Heart left ventricle (tissue), 13 donors: Measurements from ENCODE around the gene ADAMTS18.
"Not testable (repeated sequence)": the region's sequence is repeated elsewhere in the genome, so short reads cannot be mapped to it uniquely, and the experiment has no call there.

Experiments used
- POLR2A ChIP-seq, 2 donors: fragments of 450-650 bp; IDR thresholded peaks; one replicate each; pipeline ENCODE4 v1.6.1; 2017; ENCODE audit warnings: antibody characterized with exemption in 2 of 2, mild to moderate bottlenecking in 2 of 2, moderate library complexity in 2 of 2
- TF ChIP-seq, protein P1 (sequence below), 12 donors: fragments of 200-600 bp; sonication (generic) in 4 of 12; IDR thresholded peaks; one replicate each; pipeline versions ENCODE4 v1.5.0 to v1.8.0; 2018 to 2022; ENCODE audit warnings: antibody characterized with exemption in 12 of 12, mild to moderate bottlenecking in 5 of 12
- donor health status: ischemic (EF 13 %, LVEDD 7.1; RV severe dilation, severe dysfunction).
- donor health status: DM: no; HTN: yes; CAD: no.
- donor health status: DM: no; HTN: no; CAD: no.
- donor health status: ischemic (EF 25% LVEDD 6.9; RV normal size, moderate dysfunction).
- donor health status: ischemic (EF 25% LVEDD 5.7; RV mildly dilated, moderate dysfunction).
- donor health status: ischemic (EF 35%, LVEDD 5.7; RV mildly dilated, moderate dysfunction).
- donor health status: nonischemic (EF 11% LVEDD 7.7; RV severe dilation, severe dysfunction).
- donor health status: DM: yes; HTN: yes; CAD: no.
- donor health status: PGD.
- donor health status: ischemic (EF 29% LVEDD 5.4; RV normal size, mild dysfunction).
- donor health status: nonischemic (EF 23%, LVEDD 6.1; RV moderate dilation, normal function).

DNA sequence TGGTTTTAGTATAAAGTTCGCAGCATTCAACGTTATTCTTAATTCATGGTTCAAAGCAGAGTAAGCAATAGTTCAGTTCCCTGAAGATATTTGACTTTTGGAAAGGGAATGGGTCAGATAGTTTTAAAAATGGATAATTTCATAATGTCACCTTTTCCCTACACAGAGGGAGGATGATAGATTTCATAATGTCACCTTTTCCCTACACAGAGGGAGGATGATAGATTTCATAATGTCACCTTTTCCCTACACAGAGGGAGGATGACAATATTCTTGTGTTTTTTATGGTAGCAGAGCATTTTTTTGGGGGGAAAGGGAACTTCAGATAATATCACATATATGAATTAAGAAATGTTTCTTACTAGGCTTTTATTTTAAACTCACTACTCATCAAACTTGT, 159.5 kb downstream of the ADAMTS18 start:
- TF ChIP-seq, protein P1, sequence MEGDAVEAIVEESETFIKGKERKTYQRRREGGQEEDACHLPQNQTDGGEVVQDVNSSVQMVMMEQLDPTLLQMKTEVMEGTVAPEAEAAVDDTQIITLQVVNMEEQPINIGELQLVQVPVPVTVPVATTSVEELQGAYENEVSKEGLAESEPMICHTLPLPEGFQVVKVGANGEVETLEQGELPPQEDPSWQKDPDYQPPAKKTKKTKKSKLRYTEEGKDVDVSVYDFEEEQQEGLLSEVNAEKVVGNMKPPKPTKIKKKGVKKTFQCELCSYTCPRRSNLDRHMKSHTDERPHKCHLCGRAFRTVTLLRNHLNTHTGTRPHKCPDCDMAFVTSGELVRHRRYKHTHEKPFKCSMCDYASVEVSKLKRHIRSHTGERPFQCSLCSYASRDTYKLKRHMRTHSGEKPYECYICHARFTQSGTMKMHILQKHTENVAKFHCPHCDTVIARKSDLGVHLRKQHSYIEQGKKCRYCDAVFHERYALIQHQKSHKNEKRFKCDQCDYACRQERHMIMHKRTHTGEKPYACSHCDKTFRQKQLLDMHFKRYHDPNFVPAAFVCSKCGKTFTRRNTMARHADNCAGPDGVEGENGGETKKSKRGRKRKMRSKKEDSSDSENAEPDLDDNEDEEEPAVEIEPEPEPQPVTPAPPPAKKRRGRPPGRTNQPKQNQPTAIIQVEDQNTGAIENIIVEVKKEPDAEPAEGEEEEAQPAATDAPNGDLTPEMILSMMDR (IDR thresholded peaks at IDR 0.05): not testable (repeated sequence)
- not testable (repeated sequence) for TF ChIP-seq POLR2A (IDR thresholded peaks at IDR 0.05)
